HCT116 (cell line): ENCODE data around the gene ADPRS. TPM values are rescaled to one million over a fixed set of nuclear protein-coding genes. Genes with fewer than 3 reads are reported as not detected.

Experiments used
- ATAC-seq: fragments of 200-7000 bp; cut with Tn5 transposase; 2 replicates; pipeline ENCODE4 v1.9.1; 2020; ENCODE audit warnings: mild to moderate bottlenecking, moderate library complexity
- BruUV-seq: library from RNA; stranded (reverse); fragments of 400-500 nt; replicated peaks from 2 replicates; lab custom pipeline; 2021; lab: Mats Ljungman, UMichigan
- CTCF ChIA-PET: fragments of 300-600 bp; sonication (Branson Sonifier 250); formaldehyde crosslinking; loops from one replicate; lab custom pipeline; 2021; ENCODE audit warnings: antibody characterized with exemption; lab: Charles Lee
- POLR2A ChIA-PET: fragments of 300-600, 350-600 bp; sonication (Branson Sonifier 250); formaldehyde crosslinking; loops from one replicate; lab custom pipeline; 2021; ENCODE audit warnings: antibody characterized with exemption; lab: Charles Lee
- RAD21 ChIA-PET, 2 experiments: fragments of 300-600 bp; sonication (Branson Sonifier 250); formaldehyde crosslinking; loops; one replicate each; lab custom pipeline; 2023; ENCODE audit warnings: low total read pairs in 2 of 2; ENCODE audit not compliant: uncharacterized antibody in 2 of 2, unreplicated experiment in 2 of 2, low non-redundant PET in 1 of 2; lab: Charles Lee
- DNase-seq: peaks from one replicate; pipeline ENCODE4 v3.0.0-alpha.2; 2010; ENCODE audit warnings: low read depth, low spot score
- H2AFZ ChIP-seq: fragments of 200-600 bp; shearing (Covaris generic), sonication (generic); 2 replicates; pipeline ENCODE4 v1.6.1; 2017; ENCODE audit warnings: low read depth, mixed run types, mixed read lengths, antibody characterized with exemption, low read length; ENCODE audit not compliant: poor library complexity, severe bottlenecking
- H3K27ac ChIP-seq: 2 replicates; pipeline ENCODE4 v1.5.1; 2012; ENCODE audit warnings: low read depth, low read length
- H3K27me3 ChIP-seq: fragments of 200-600 bp; sonication (generic); 2 replicates; pipeline ENCODE4 v1.6.1; 2016; ENCODE audit warnings: mixed run types, low read length, mixed read lengths; ENCODE audit not compliant: insufficient read depth
- H3K36me3 ChIP-seq, 2 experiments: fragments of 200-500 bp in 1 of 2; fragments of 200-600 bp in 1 of 2; sonication (Bioruptor generic) in 1 of 2; sonication (generic) in 1 of 2; 2 replicates each; pipeline versions ENCODE4 v1.5.1 to v1.6.1; 2014 to 2016; ENCODE audit warnings: low read length in 2 of 2, inconsistent platforms in 1 of 2, mixed read lengths in 1 of 2, mixed run types in 1 of 2; ENCODE audit not compliant: insufficient read depth in 2 of 2, control insufficient read depth in 1 of 2
- H3K4me1 ChIP-seq, 2 experiments: fragments of 200-600 bp in 1 of 2; sonication (generic) in 1 of 2; 2 replicates each; pipeline versions ENCODE4 v1.5.1 to v1.6.1; 2012 to 2017; ENCODE audit warnings: low read length in 2 of 2, inconsistent platforms in 1 of 2, mild to moderate bottlenecking in 1 of 2, mixed read lengths in 1 of 2, mixed run types in 1 of 2, moderate library complexity in 1 of 2; ENCODE audit not compliant: insufficient read depth in 2 of 2, control insufficient read depth in 1 of 2
- H3K4me2 ChIP-seq: fragments of 200-600 bp; sonication (generic); 2 replicates; pipeline ENCODE4 v1.6.1; 2017; ENCODE audit warnings: mixed run types, low read length, mixed read lengths
- H3K4me3 ChIP-seq, 2 experiments: fragments of 200-600 bp in 1 of 2; sonication (generic) in 1 of 2; replicated peaks in 1 of 2; 2 replicates each; pipeline ENCODE4 v1.5.1; 2011 to 2016; ENCODE audit warnings: low read length in 2 of 2, control low read depth in 1 of 2, low read depth in 1 of 2, mild to moderate bottlenecking in 1 of 2, mixed read lengths in 1 of 2, mixed run types in 1 of 2
- H3K79me2 ChIP-seq: fragments of 200-600 bp; sonication (generic); 2 replicates; pipeline ENCODE4 v1.6.1; 2017; ENCODE audit warnings: mild to moderate bottlenecking, mixed run types, low read length, moderate library complexity, mixed read lengths; ENCODE audit not compliant: insufficient read depth
- H3K9ac ChIP-seq: fragments of 200-600 bp; sonication (generic); 2 replicates; pipeline ENCODE4 v1.6.1; 2016; ENCODE audit warnings: low read length, mixed read lengths
- H3K9me2 ChIP-seq: fragments of 200-600 bp; sonication (generic), shearing (Covaris generic); 2 replicates; pipeline ENCODE4 v1.6.1; 2017; ENCODE audit warnings: mixed run types, mild to moderate bottlenecking, moderate library complexity; ENCODE audit not compliant: insufficient read depth
- H3K9me3 ChIP-seq, 2 experiments: fragments of 200-500 bp in 1 of 2; fragments of 200-600 bp in 1 of 2; sonication (Bioruptor generic) in 1 of 2; sonication (generic) in 1 of 2; 2 replicates each; pipeline ENCODE4 v1.6.1; 2014 to 2017; ENCODE audit warnings: low read length in 2 of 2, mixed read lengths in 2 of 2, inconsistent platforms in 1 of 2, low read depth in 1 of 2, mild to moderate bottlenecking in 1 of 2, mixed run types in 1 of 2, moderate library complexity in 1 of 2; ENCODE audit not compliant: control insufficient read depth in 1 of 2, insufficient read depth in 1 of 2
- H4K20me1 ChIP-seq: fragments of 200-600 bp; sonication (generic), shearing (Covaris generic); 2 replicates; pipeline ENCODE4 v1.6.1; 2017; ENCODE audit warnings: mixed run types, mild to moderate bottlenecking, moderate library complexity; ENCODE audit not compliant: insufficient read depth
- CEBPB ChIP-seq: IDR thresholded peaks from 2 replicates; pipeline ENCODE4 v1.6.1; 2012; ENCODE audit warnings: low read depth
- ELF1 ChIP-seq: IDR thresholded peaks from 2 replicates; pipeline ENCODE4 v1.6.1; 2012; ENCODE audit warnings: low read depth, borderline replicate concordance
- EZH2 ChIP-seq: fragments of 200-600 bp; sonication (generic); IDR thresholded peaks from 2 replicates; pipeline ENCODE4 v1.6.1; 2017; ENCODE audit warnings: antibody characterized with exemption, mixed run types
- POLR2A ChIP-seq: IDR thresholded peaks from 2 replicates; pipeline ENCODE4 v1.7.0; 2011; ENCODE audit warnings: borderline replicate concordance; ENCODE audit not compliant: insufficient read depth, insufficient read length; ENCODE audit errors: extremely low read depth
- TCF7L2 ChIP-seq: IDR thresholded peaks from 2 replicates; pipeline ENCODE4 v1.7.0; 2011; ENCODE audit warnings: borderline replicate concordance, inconsistent platforms; ENCODE audit not compliant: insufficient read depth, insufficient read length; ENCODE audit errors: extremely low read depth
- YY1 ChIP-seq: IDR thresholded peaks from 2 replicates; pipeline ENCODE4 v1.6.1; 2011; ENCODE audit warnings: low read length, low read depth, moderate library complexity, mild to moderate bottlenecking; ENCODE audit not compliant: insufficient replicate concordance; ENCODE audit errors: extremely low read depth
- ZNF274 ChIP-seq: fragments of 200-500 bp; sonication (Bioruptor generic); IDR thresholded peaks from 2 replicates; pipeline ENCODE4 v1.6.1; 2014; ENCODE audit warnings: mild to moderate bottlenecking, low read depth, low read length, inconsistent platforms
- intact Hi-C: fragments of 100-400 bp; cut with micrococcal nuclease; formaldehyde crosslinking; loops from 2 replicates; pipeline ENCODE4 v1.10.0; 2022
- total RNA-seq: library from RNA; stranded (reverse); gene quantifications from one replicate; pipeline ENCODE4 v1.2.1, GENCODE V29; 2021; ENCODE audit not compliant: unreplicated experiment
- TF ChIP-seq, protein P1 (sequence below), 3 experiments: fragments of 200-600 bp in 1 of 3; sonication (generic) in 1 of 3; IDR thresholded peaks in 2 of 3; conservative IDR thresholded peaks in 1 of 3; 2 replicates each; pipeline ENCODE4 v1.5.1; 2012 to 2017; ENCODE audit warnings: low read depth in 2 of 3, low read length in 2 of 3, antibody characterized with exemption in 1 of 3, borderline replicate concordance in 1 of 3, control low read depth in 1 of 3, mild to moderate bottlenecking in 1 of 3, mixed read lengths in 1 of 3, mixed run types in 1 of 3, moderate library complexity in 1 of 3; ENCODE audit not compliant: insufficient read depth in 1 of 3

Gene ADPRS
- total RNA-seq, 1 experiment from 2014 or later: 28.2 TPM

DNA sequence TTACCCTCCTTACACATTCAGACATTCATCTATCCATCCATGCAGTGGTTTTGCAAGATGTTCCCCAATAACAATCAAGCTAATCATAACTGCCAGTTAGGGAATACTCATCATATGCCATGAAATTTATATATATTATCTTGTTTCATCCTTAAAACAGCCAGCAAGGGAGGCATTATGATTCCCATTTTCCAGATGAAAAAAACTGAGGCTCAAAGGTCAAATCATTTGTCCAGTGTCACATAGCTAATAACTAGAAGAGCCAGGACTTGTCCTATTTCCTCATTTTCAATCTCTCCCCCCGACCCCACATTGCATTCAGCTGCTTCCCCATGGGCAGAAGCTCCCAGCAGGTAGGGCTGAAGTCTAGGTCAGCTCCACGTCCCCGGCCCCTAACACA lies 43.3 kb downstream of the ADPRS start:
- ChIA-PET POLR2A (no interaction called here), CTCF (no interaction called here)

DNA sequence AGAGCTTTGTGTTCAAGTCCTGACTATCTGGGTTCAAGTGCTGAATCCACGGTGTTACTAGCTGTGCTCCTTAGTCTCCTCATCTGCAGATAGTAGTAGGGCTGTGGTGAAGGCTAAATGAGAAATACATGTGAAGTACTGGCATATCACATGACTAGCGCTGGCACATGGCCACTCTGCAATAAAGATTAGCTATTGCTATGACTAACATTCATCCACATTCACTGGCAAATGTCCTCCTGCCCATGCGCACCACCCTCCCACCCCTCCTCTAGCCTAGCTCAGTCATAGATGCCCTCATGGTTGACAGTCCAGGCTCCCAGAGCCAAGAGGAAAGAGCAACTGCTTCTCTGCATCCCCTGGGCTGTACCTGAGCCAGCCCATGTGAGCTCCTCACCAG lies 44.8 kb downstream of the ADPRS start:
- peaks cover 0 to 18% of the 10 kb centered on the region in 2 experiments; a peak in 2 of 4 replicates for H3K4me1 ChIP-seq
- no peak for TF ChIP-seq EZH2
- TF ChIP-seq POLR2A: no peak
- no peak for TF ChIP-seq YY1
- DNase-seq (no peak), ATAC-seq (peak; percentile 10; the same call in 1 of the 2 replicates)
- no TSS peak for BruUV-seq
- RAD21 ChIA-PET: no interaction called here
- H3K4me2 ChIP-seq: peak overlapping the region; percentile 5; the same call in 1 of the 2 replicates
- no peak overlapping the region for H3K27ac ChIP-seq
- H3K36me3 ChIP-seq: peaks cover 2 to 13% of the 10 kb centered on the region in 2 experiments; a peak in 1 of 4 replicates
- intact Hi-C loops: no loop called here
- no peaks in the 10 kb centered on the region for H3K9me3 ChIP-seq
- CTCF ChIA-PET: interaction anchor here (0.7 to 4.3 kb wide), 6 partner anchors 16 to 167 kb away, joined by 3 to 31 read pairs (median 5); partner anchors contain the start of gene TRAPPC3
- H2AFZ ChIP-seq: no peak overlapping the region
- POLR2A ChIA-PET: interaction anchor here (0.7 to 2.3 kb wide), 2 partner anchors 16 to 173 kb away, joined by 3 to 11 read pairs; partner anchors contain the start of genes SH3D21 and TRAPPC3
- no peaks in the 10 kb centered on the region for H4K20me1 ChIP-seq
- no peaks in the 10 kb centered on the region for H3K9me2 ChIP-seq
- no peaks in the 10 kb centered on the region for H3K27me3 ChIP-seq
- no peak overlapping the region for H3K9ac ChIP-seq
- H3K79me2 ChIP-seq: no peaks in the 10 kb centered on the region
- H3K4me3 ChIP-seq: no peak overlapping the region

More for the DNA sequence above, 43.3 kb downstream of the ADPRS start:
- Histone ChIP-seq H3K4me1 (peaks cover 0 to 18% of the 10 kb centered on the region in 2 experiments; a peak in 2 of 4 replicates), H3K36me3 (0 out of 4 replicates have a peak, but pooled peaks cover 0 to 2% of the 10 kb centered on the region in 2 experiments), H3K9me2 (no peaks in the 10 kb centered on the region), H3K9ac (no peak overlapping the region), H3K27me3 (no peaks in the 10 kb centered on the region), H3K27ac (no peak overlapping the region), H4K20me1 (no peaks in the 10 kb centered on the region), H3K79me2 (no peaks in the 10 kb centered on the region), H2AFZ (no peak overlapping the region), H3K9me3 (no peaks in the 10 kb centered on the region), H3K4me2 (no peak overlapping the region), H3K4me3 (no peak overlapping the region)
- TF ChIP-seq ELF1: no peak
- TF ChIP-seq CEBPB: no peak
- TF ChIP-seq TCF7L2: no peak
- TF ChIP-seq, protein P1, sequence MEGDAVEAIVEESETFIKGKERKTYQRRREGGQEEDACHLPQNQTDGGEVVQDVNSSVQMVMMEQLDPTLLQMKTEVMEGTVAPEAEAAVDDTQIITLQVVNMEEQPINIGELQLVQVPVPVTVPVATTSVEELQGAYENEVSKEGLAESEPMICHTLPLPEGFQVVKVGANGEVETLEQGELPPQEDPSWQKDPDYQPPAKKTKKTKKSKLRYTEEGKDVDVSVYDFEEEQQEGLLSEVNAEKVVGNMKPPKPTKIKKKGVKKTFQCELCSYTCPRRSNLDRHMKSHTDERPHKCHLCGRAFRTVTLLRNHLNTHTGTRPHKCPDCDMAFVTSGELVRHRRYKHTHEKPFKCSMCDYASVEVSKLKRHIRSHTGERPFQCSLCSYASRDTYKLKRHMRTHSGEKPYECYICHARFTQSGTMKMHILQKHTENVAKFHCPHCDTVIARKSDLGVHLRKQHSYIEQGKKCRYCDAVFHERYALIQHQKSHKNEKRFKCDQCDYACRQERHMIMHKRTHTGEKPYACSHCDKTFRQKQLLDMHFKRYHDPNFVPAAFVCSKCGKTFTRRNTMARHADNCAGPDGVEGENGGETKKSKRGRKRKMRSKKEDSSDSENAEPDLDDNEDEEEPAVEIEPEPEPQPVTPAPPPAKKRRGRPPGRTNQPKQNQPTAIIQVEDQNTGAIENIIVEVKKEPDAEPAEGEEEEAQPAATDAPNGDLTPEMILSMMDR (IDR thresholded peaks at IDR 0.05 in 2 of 3, conservative IDR thresholded peaks at IDR 0.05 in 1 of 3; ENCODE audit: borderline replicate concordance in 1 of 3, insufficient read depth in 1 of 3, low read depth in 2 of 3, low read length in 2 of 3): no peak
- no peak for TF ChIP-seq ZNF274
- ATAC-seq: no peak
- RAD21 ChIA-PET: no interaction called here
- intact Hi-C loops: no loop called here
- BruUV-seq: no TSS peak
- no peak for DNase-seq
